Measurements from ENCODE around the gene TRIM2.

GRCh38 chr4:153291562-153291961 is 87.3 kb downstream of the TRIM2 start:
- TF ChIP-seq EZH2phosphoT487 (IDR thresholded peaks at IDR 0.05; ENCODE audit: borderline replicate concordance, low read length) (no peak), CTCF (IDR thresholded peaks at IDR 0.05; ENCODE audit: low read depth, low read length, poor library complexity, severe bottlenecking) (no peak)

Data from DOHH2 (cell line).